WTC11 (cell line): ENCODE results near the gene PADI2. TPM values are rescaled to one million over a fixed set of nuclear protein-coding genes. Genes with fewer than 3 reads are reported as not detected.

Experiments used
- ATAC-seq: fragments of 200-7000 bp; cut with Tn5 transposase; 2 replicates; pipeline ENCODE4 v1.10.0; 2021; ENCODE audit warnings: mild to moderate bottlenecking, moderate library complexity
- CTCF ChIA-PET: fragments of 300-600 bp; sonication (Branson Sonifier 250); formaldehyde crosslinking; loops from one replicate; lab custom pipeline; 2021; ENCODE audit warnings: antibody characterized with exemption; lab: Charles Lee
- POLR2A ChIA-PET: fragments of 350-600 bp; sonication (Branson Sonifier 250); formaldehyde crosslinking; loops from one replicate; lab custom pipeline; 2021; ENCODE audit warnings: antibody characterized with exemption; lab: Charles Lee
- DNase-seq: peaks from one replicate; pipeline ENCODE4 v3.0.0; 2021; ENCODE audit warnings: low spot score
- H3K27ac Mint-ChIP-seq: 2 replicates; pipeline ENCODE4 v1.8.0; 2021; ENCODE audit warnings: mixed read lengths
- H3K27me3 Mint-ChIP-seq: 2 replicates; pipeline ENCODE4 v1.8.0; 2021; ENCODE audit warnings: low read depth, mild to moderate bottlenecking, moderate library complexity, mixed read lengths
- H3K36me3 Mint-ChIP-seq: 2 replicates; pipeline ENCODE4 v1.8.0; 2021; ENCODE audit warnings: mixed read lengths
- H3K4me1 Mint-ChIP-seq: 2 replicates; pipeline ENCODE4 v1.8.0; 2022; ENCODE audit warnings: mixed read lengths
- H3K4me3 Mint-ChIP-seq: 2 replicates; pipeline ENCODE4 v1.8.0; 2021; ENCODE audit warnings: mild to moderate bottlenecking, moderate library complexity, mixed read lengths
- H3K9me3 Mint-ChIP-seq: 2 replicates; pipeline ENCODE4 v1.8.0; 2021; ENCODE audit warnings: mixed read lengths
- ATF3 ChIP-seq: sonication (generic); formaldehyde crosslinking; conservative IDR thresholded peaks from 2 replicates; pipeline ENCODE4 v1.8.1; 2022; ENCODE audit warnings: mild to moderate bottlenecking, missing genetic modification reagents
- CBFB ChIP-seq: sonication (generic); formaldehyde crosslinking; IDR thresholded peaks from 2 replicates; pipeline ENCODE4 v1.8.1; 2022; ENCODE audit warnings: mild to moderate bottlenecking, low read depth, missing genetic modification reagents
- E2F5 ChIP-seq: sonication (generic); formaldehyde crosslinking; IDR thresholded peaks from 2 replicates; pipeline ENCODE4 v1.8.1; 2022; ENCODE audit warnings: mild to moderate bottlenecking, moderate library complexity, missing genetic modification reagents
- EMX1 ChIP-seq: fragments of 250-450 bp; sonication (Bioruptor Pico); IDR thresholded peaks from 2 replicates; pipeline ENCODE4 v1.8.0; 2021; ENCODE audit warnings: mild to moderate bottlenecking
- IRF2 ChIP-seq: sonication (generic); formaldehyde crosslinking; IDR thresholded peaks from 2 replicates; pipeline ENCODE4 v1.8.0; 2022; ENCODE audit warnings: low read depth, missing genetic modification reagents, borderline replicate concordance
- PRRX2 ChIP-seq: fragments of 250-450 bp; sonication (Bioruptor Pico); IDR thresholded peaks from 2 replicates; pipeline ENCODE4 v1.8.0; 2021; ENCODE audit warnings: mild to moderate bottlenecking
- RELA ChIP-seq: sonication (generic); formaldehyde crosslinking; IDR thresholded peaks from 2 replicates; pipeline ENCODE4 v1.8.1; 2022; ENCODE audit warnings: missing genetic modification reagents, mild to moderate bottlenecking, borderline replicate concordance
- SOX15 ChIP-seq: fragments of 250-450 bp; sonication (Bioruptor Pico); IDR thresholded peaks from 2 replicates; pipeline ENCODE4 v1.9.0; 2021; ENCODE audit warnings: mild to moderate bottlenecking
- SP1 ChIP-seq: sonication (generic); formaldehyde crosslinking; conservative IDR thresholded peaks from 2 replicates; pipeline ENCODE4 v1.8.1; 2022; ENCODE audit warnings: missing genetic modification reagents
- STAT6 ChIP-seq: sonication (generic); formaldehyde crosslinking; conservative IDR thresholded peaks from 2 replicates; pipeline ENCODE4 v1.8.1; 2023; ENCODE audit warnings: mild to moderate bottlenecking, low read depth, missing genetic modification reagents, moderate library complexity
- TEAD1 ChIP-seq: sonication (generic); formaldehyde crosslinking; IDR thresholded peaks from 2 replicates; pipeline ENCODE4 v1.8.0; 2022; ENCODE audit warnings: mild to moderate bottlenecking, missing genetic modification reagents
- TEAD4 ChIP-seq: sonication (generic); formaldehyde crosslinking; IDR thresholded peaks from 2 replicates; pipeline ENCODE4 v1.8.0; 2022; ENCODE audit warnings: mild to moderate bottlenecking, missing genetic modification reagents
- ZBTB21 ChIP-seq: sonication (generic); formaldehyde crosslinking; IDR thresholded peaks from 2 replicates; pipeline ENCODE4 v1.8.1; 2023; ENCODE audit warnings: mild to moderate bottlenecking, missing genetic modification reagents, borderline replicate concordance
- ZNF232 ChIP-seq: sonication (generic); formaldehyde crosslinking; IDR thresholded peaks from 2 replicates; pipeline ENCODE4 v1.8.0; 2022; ENCODE audit warnings: mild to moderate bottlenecking, missing genetic modification reagents
- ZNF671 ChIP-seq: fragments of 250-450 bp; sonication (Bioruptor Pico); IDR thresholded peaks from 2 replicates; pipeline ENCODE4 v1.8.0; 2021; ENCODE audit warnings: mild to moderate bottlenecking
- total RNA-seq: library from RNA; stranded (reverse); gene quantifications from 3 replicates; pipeline ENCODE4 v1.2.3, GENCODE V29; 2021
- TF ChIP-seq, protein P1 (sequence below): sonication (generic); formaldehyde crosslinking; IDR thresholded peaks from 2 replicates; pipeline ENCODE4 v1.8.0; 2022; ENCODE audit warnings: mild to moderate bottlenecking, missing genetic modification reagents
- TF ChIP-seq, protein P2 (sequence below): fragments of 200-600 bp; IDR thresholded peaks from 2 replicates; pipeline ENCODE4 v1.8.0; 2022; ENCODE audit warnings: antibody characterized with exemption
- TF ChIP-seq, protein P3 (sequence below): sonication (generic); formaldehyde crosslinking; IDR thresholded peaks from 2 replicates; pipeline ENCODE4 v1.8.1; 2023; ENCODE audit warnings: mild to moderate bottlenecking, missing genetic modification reagents, moderate library complexity
- TF ChIP-seq, protein P4 (sequence below): sonication (generic); formaldehyde crosslinking; IDR thresholded peaks from 2 replicates; pipeline ENCODE4 v1.8.1; 2022; ENCODE audit warnings: low read depth, mild to moderate bottlenecking, moderate library complexity, missing genetic modification reagents, borderline replicate concordance
- TF ChIP-seq, protein P5 (sequence below): sonication (generic); formaldehyde crosslinking; IDR thresholded peaks from 2 replicates; pipeline ENCODE4 v1.8.0; 2023; ENCODE audit warnings: missing genetic modification reagents, mild to moderate bottlenecking, borderline replicate concordance

The PADI2 gene
- total RNA-seq, 1 experiment from 2014 or later, result 3.8 TPM

DNA sequence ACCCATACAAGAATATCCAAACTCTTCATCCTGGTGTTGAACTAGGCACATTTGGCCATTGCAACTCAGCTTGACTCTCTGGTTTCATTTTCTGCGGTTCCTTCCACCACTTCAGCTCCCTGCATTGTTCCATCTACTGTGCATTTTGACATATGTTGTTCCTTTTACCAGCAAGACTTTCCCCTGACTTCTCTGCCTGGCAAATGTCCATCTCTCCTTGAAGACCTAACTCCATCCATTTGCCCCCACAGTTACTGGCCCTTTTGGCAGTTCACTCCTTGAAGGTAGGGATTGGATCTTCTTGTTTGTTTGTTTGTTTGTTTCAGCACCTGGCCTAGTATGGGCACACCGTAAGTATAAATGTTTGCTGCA is 8.7 kb downstream of the PADI2 start:
- Mint-ChIP-seq H3K9me3 (no peaks in the 10 kb centered on the region), H3K4me3 (no peak overlapping the region), H3K27ac (no peak overlapping the region), H3K27me3 (peaks cover 2% of the 10 kb centered on the region; the same call in 1 of the 2 replicates), H3K36me3 (no peaks in the 10 kb centered on the region), H3K4me1 (no peaks in the 10 kb centered on the region)
- no peak for TF ChIP-seq ZNF232
- no peak for TF ChIP-seq E2F5 (CRISPR knock-in tag)
- no peak for TF ChIP-seq RELA (CRISPR knock-in tag)
- TF ChIP-seq ATF3 (CRISPR knock-in tag), result no peak
- TF ChIP-seq, protein P1, sequence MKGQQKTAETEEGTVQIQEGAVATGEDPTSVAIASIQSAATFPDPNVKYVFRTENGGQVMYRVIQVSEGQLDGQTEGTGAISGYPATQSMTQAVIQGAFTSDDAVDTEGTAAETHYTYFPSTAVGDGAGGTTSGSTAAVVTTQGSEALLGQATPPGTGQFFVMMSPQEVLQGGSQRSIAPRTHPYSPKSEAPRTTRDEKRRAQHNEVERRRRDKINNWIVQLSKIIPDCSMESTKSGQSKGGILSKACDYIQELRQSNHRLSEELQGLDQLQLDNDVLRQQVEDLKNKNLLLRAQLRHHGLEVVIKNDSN (CRISPR knock-in tag), result no peak
- ATAC-seq (no peak), DNase-seq (no peak)
- ChIA-PET POLR2A (no interaction called here), CTCF (interaction anchor here (1.5 kb wide), 1 partner anchor 35 kb away, joined by 5 read pairs; no protein-coding TSS in a partner anchor)

DNA sequence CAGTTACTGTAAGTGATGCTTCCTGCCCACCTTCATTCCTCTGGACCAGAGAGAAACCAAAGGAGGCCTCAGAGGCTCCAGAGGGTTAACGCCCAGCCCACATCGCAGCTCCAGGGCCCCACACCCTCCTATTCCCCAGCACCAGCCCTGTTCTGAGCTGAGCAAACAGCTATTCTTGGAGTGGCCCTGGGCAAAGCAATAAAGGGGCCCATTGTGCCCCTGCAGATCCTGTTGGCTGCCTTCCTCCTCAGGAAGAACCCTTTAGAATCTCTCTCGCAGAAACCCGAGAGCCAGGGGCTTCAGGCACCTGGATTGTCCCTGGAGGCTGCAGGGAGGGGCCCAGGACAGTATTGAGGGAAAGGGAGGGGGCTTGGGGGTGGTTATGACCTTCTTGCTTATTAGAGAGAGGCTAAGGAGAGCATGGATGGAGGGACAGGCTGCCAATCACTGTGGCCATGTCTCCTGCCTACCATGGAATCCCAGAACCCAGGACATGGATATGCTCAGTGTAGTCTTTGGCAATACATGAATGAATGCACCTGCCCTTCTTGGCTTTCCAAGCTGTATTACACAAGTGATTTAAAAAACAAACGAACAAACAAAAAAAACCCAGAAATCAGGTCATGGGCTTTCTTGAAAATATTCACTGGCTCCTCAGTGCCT is 9.2 kb downstream of the PADI2 start:
- Mint-ChIP-seq H3K27me3 (peaks cover 2% of the 10 kb centered on the region; the same call in 1 of the 2 replicates), H3K9me3 (no peaks in the 10 kb centered on the region), H3K27ac (no peak overlapping the region), H3K4me1 (no peaks in the 10 kb centered on the region), H3K4me3 (no peak overlapping the region), H3K36me3 (no peaks in the 10 kb centered on the region)
- 0 out of 2 replicates have a peak, but pooled peaks have one; percentile 30 for ATAC-seq
- POLR2A ChIA-PET, result no interaction called here
- no peak for DNase-seq
- TF ChIP-seq, protein P2, sequence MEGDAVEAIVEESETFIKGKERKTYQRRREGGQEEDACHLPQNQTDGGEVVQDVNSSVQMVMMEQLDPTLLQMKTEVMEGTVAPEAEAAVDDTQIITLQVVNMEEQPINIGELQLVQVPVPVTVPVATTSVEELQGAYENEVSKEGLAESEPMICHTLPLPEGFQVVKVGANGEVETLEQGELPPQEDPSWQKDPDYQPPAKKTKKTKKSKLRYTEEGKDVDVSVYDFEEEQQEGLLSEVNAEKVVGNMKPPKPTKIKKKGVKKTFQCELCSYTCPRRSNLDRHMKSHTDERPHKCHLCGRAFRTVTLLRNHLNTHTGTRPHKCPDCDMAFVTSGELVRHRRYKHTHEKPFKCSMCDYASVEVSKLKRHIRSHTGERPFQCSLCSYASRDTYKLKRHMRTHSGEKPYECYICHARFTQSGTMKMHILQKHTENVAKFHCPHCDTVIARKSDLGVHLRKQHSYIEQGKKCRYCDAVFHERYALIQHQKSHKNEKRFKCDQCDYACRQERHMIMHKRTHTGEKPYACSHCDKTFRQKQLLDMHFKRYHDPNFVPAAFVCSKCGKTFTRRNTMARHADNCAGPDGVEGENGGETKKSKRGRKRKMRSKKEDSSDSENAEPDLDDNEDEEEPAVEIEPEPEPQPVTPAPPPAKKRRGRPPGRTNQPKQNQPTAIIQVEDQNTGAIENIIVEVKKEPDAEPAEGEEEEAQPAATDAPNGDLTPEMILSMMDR, result no peak
- TF ChIP-seq TEAD4 (CRISPR knock-in tag) (no peak), SOX15 (CRISPR knock-in tag) (no peak), STAT6 (CRISPR knock-in tag) (no peak), ZNF232 (no peak), CBFB (CRISPR knock-in tag) (no peak), ZNF671 (CRISPR knock-in tag) (no peak), PRRX2 (CRISPR knock-in tag) (no peak), ATF3 (CRISPR knock-in tag) (no peak), EMX1 (CRISPR knock-in tag) (no peak), TEAD1 (CRISPR knock-in tag) (no peak), SP1 (CRISPR knock-in tag) (no peak), IRF2 (CRISPR knock-in tag) (no peak), ZBTB21 (no peak)
- TF ChIP-seq, protein P3, sequence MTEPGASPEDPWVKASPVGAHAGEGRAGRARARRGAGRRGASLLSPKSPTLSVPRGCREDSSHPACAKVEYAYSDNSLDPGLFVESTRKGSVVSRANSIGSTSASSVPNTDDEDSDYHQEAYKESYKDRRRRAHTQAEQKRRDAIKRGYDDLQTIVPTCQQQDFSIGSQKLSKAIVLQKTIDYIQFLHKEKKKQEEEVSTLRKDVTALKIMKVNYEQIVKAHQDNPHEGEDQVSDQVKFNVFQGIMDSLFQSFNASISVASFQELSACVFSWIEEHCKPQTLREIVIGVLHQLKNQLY (CRISPR knock-in tag), result no peak
- TF ChIP-seq, protein P4, sequence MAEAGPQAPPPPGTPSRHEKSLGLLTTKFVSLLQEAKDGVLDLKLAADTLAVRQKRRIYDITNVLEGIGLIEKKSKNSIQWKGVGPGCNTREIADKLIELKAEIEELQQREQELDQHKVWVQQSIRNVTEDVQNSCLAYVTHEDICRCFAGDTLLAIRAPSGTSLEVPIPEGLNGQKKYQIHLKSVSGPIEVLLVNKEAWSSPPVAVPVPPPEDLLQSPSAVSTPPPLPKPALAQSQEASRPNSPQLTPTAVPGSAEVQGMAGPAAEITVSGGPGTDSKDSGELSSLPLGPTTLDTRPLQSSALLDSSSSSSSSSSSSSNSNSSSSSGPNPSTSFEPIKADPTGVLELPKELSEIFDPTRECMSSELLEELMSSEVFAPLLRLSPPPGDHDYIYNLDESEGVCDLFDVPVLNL (CRISPR knock-in tag), result no peak
- TF ChIP-seq, protein P5, sequence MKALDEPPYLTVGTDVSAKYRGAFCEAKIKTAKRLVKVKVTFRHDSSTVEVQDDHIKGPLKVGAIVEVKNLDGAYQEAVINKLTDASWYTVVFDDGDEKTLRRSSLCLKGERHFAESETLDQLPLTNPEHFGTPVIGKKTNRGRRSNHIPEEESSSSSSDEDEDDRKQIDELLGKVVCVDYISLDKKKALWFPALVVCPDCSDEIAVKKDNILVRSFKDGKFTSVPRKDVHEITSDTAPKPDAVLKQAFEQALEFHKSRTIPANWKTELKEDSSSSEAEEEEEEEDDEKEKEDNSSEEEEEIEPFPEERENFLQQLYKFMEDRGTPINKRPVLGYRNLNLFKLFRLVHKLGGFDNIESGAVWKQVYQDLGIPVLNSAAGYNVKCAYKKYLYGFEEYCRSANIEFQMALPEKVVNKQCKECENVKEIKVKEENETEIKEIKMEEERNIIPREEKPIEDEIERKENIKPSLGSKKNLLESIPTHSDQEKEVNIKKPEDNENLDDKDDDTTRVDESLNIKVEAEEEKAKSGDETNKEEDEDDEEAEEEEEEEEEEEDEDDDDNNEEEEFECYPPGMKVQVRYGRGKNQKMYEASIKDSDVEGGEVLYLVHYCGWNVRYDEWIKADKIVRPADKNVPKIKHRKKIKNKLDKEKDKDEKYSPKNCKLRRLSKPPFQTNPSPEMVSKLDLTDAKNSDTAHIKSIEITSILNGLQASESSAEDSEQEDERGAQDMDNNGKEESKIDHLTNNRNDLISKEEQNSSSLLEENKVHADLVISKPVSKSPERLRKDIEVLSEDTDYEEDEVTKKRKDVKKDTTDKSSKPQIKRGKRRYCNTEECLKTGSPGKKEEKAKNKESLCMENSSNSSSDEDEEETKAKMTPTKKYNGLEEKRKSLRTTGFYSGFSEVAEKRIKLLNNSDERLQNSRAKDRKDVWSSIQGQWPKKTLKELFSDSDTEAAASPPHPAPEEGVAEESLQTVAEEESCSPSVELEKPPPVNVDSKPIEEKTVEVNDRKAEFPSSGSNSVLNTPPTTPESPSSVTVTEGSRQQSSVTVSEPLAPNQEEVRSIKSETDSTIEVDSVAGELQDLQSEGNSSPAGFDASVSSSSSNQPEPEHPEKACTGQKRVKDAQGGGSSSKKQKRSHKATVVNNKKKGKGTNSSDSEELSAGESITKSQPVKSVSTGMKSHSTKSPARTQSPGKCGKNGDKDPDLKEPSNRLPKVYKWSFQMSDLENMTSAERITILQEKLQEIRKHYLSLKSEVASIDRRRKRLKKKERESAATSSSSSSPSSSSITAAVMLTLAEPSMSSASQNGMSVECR (CRISPR knock-in tag), result no peak
- CTCF ChIA-PET, result interaction anchor here (0.5 to 1.5 kb wide), 2 partner anchors 11 to 35 kb away, joined by 3 to 5 read pairs; no protein-coding TSS in a partner anchor
